Gastrocnemius medialis (tissue), 4 donors: ENCODE results near the gene WRAP73.

ENCODE experiments used
- CTCF ChIP-seq, 5 experiments: fragments of 450-650 bp in 3 of 5; fragments of 200-600 bp in 2 of 5; sonication (generic) in 2 of 5; IDR thresholded peaks in 4 of 5; conservative IDR thresholded peaks in 1 of 5; 1 replicate in 4 of 5; 2 replicates in 1 of 5; pipeline ENCODE4 v1.5.1; 2016 to 2019; ENCODE audit warnings: antibody characterized with exemption in 5 of 5, mild to moderate bottlenecking in 3 of 5, moderate library complexity in 3 of 5
- POLR2A ChIP-seq, 2 donors: fragments of 450-650 bp; IDR thresholded peaks; one replicate each; pipeline ENCODE4 v1.6.1; 2017; ENCODE audit warnings: antibody characterized with exemption in 2 of 2, mild to moderate bottlenecking in 2 of 2, moderate library complexity in 2 of 2

DNA sequence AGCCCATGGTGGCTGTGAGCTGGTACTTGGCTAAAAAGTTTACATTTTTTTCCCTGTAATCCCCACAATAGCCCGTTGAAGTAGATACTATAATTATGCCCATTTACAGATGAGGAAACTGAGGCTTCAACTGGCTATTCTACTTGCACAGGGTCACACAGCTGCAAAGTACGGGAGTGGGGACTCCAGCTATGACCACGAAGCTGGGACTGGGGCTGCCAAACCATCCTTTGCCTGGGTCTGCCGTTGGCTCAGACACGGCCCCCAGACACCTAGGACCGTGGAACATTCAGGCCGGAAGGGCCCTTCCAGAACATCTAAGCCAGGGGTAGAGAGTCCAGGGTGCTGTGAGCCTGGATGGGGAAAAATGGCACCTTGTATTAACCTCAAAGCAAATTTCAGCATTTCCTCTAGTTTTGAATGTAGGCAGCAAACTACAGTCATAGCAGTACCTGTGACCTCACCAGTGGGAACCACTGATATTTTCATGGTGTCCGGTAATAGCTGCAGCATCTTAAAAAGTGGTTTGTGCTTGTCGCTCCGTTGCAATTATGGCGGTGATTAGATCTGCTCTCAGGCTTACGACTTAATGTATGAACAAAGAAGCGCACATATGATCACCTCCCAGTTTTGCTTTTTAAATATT, 6.7 kb upstream of the WRAP73 start:
- TF ChIP-seq POLR2A (IDR thresholded peaks at IDR 0.05) (no peak), CTCF (IDR thresholded peaks at IDR 0.05 in 4 of 5, conservative IDR thresholded peaks at IDR 0.05 in 1 of 5) (no peak)
